ENCODE data around the gene PDHX.

Gene PDHX

GRCh38 chr11:34957206-34957605 lies 40.8 kb downstream of the PDHX start:
- TF ChIP-seq CTCF (IDR thresholded peaks at IDR 0.05; ENCODE audit: insufficient read depth, low read length, missing control alignments): no peak
- CTCF ChIA-PET: no interaction called here
- POLR2A ChIA-PET: no interaction called here
- no peak overlapping the region for H3K4me3 ChIP-seq (ENCODE audit: low read depth, low read length)
- DNase-seq (ENCODE audit: low read depth, low spot score): no peak

GRCh38 chr11:34957606-34958005 lies 41.2 kb downstream of the PDHX start:
- CTCF ChIA-PET: no interaction called here
- no peak for TF ChIP-seq CTCF (IDR thresholded peaks at IDR 0.05; ENCODE audit: insufficient read depth, low read length, missing control alignments)
- H3K4me3 ChIP-seq (ENCODE audit: low read depth, low read length): no peak overlapping the region
- POLR2A ChIA-PET: no interaction called here
- no peak for DNase-seq (ENCODE audit: low read depth, low spot score)

GRCh38 chr11:34959770-34960169 lies 43.4 kb downstream of the PDHX start:
- no peak overlapping the region for H3K4me3 ChIP-seq (ENCODE audit: low read depth, low read length)
- POLR2A ChIA-PET: no interaction called here
- no peak for TF ChIP-seq CTCF (IDR thresholded peaks at IDR 0.05; ENCODE audit: insufficient read depth, low read length, missing control alignments)
- CTCF ChIA-PET: interaction anchor here (0.6 to 1.1 kb wide), 2 partner anchors 10 to 455 kb away, joined by 3 to 4 read pairs; no protein-coding TSS in a partner anchor
- no peak for DNase-seq (ENCODE audit: low read depth, low spot score)

- H3K4me3 ChIP-seq (ENCODE audit: low read depth, low read length): no peak overlapping the region
- POLR2A ChIA-PET: no interaction called here
- TF ChIP-seq CTCF (IDR thresholded peaks at IDR 0.05; ENCODE audit: insufficient read depth, low read length, missing control alignments): no peak
- CTCF ChIA-PET: interaction anchor here (1.1 kb wide), 1 partner anchor 454 kb away, joined by 4 read pairs; no protein-coding TSS in a partner anchor
- no peak for DNase-seq (ENCODE audit: low read depth, low spot score)
Measured at GRCh38 chr11:34960277-34960676, 43.9 kb downstream of the PDHX start.

GRCh38 chr11:34962034-34962433 lies 45.6 kb downstream of the PDHX start:
- CTCF ChIA-PET: no interaction called here
- no peak for DNase-seq (ENCODE audit: low read depth, low spot score)

GRCh38 chr11:34963351-34963750 lies 46.9 kb downstream of the PDHX start:
- ChIA-PET POLR2A (no interaction called here), CTCF (interaction anchor here (1.0 kb wide), 1 partner anchor 496 kb away, joined by 3 read pairs; no protein-coding TSS in a partner anchor)
- TF ChIP-seq CTCF (IDR thresholded peaks at IDR 0.05; ENCODE audit: insufficient read depth, low read length, missing control alignments): no peak
- DNase-seq (ENCODE audit: low read depth, low spot score): no peak
- no peak overlapping the region for H3K4me3 ChIP-seq (ENCODE audit: low read depth, low read length)

More at GRCh38 chr11:34962034-34962433, 45.6 kb downstream of the PDHX start:
- POLR2A ChIA-PET: no interaction called here
- no peak overlapping the region for H3K4me3 ChIP-seq (ENCODE audit: low read depth, low read length)
- TF ChIP-seq CTCF (IDR thresholded peaks at IDR 0.05; ENCODE audit: insufficient read depth, low read length, missing control alignments): no peak
